ENCODE results near the gene SLC26A6.

- TF ChIP-seq CTCF (IDR thresholded peaks at IDR 0.05) (no peak), POLR2A (IDR thresholded peaks at IDR 0.05) (no peak)
Measured at GRCh38 chr3:48636149-48636655, 941 bp upstream of the SLC26A6 start.

Data from esophagus squamous epithelium (tissue), 4 donors.